ENCODE measurements around the gene DOCK7.
"Not testable (repeated sequence)": the region's sequence is repeated elsewhere in the genome, so short reads cannot be mapped to it uniquely, and the experiment has no call there.

The DOCK7 gene

DNA sequence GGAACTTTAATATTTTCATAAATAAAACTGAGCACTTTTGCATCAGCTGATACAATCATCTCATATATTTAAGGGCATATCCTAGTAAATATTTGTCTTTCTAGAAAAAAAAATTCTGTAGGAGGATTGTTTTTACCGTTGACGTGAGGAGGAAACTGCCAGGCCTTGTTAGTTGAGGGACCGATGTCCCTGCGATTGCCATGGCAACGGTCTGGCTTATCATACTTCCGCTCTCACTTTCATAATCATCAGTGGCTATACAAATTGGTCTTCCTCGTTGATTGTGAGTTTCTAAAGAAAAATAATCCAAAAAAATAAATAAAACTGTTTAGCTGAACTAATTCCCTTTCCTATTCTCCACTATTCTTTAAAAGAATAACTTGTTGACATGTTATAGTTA lies 160.2 kb downstream of the DOCK7 start:
- TF ChIP-seq, protein P1, sequence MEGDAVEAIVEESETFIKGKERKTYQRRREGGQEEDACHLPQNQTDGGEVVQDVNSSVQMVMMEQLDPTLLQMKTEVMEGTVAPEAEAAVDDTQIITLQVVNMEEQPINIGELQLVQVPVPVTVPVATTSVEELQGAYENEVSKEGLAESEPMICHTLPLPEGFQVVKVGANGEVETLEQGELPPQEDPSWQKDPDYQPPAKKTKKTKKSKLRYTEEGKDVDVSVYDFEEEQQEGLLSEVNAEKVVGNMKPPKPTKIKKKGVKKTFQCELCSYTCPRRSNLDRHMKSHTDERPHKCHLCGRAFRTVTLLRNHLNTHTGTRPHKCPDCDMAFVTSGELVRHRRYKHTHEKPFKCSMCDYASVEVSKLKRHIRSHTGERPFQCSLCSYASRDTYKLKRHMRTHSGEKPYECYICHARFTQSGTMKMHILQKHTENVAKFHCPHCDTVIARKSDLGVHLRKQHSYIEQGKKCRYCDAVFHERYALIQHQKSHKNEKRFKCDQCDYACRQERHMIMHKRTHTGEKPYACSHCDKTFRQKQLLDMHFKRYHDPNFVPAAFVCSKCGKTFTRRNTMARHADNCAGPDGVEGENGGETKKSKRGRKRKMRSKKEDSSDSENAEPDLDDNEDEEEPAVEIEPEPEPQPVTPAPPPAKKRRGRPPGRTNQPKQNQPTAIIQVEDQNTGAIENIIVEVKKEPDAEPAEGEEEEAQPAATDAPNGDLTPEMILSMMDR (IDR thresholded peaks at IDR 0.05; ENCODE audit: insufficient read depth, low read depth, low read length, missing control alignments): no peak
- no peak for DNase-seq (ENCODE audit: low read depth)
- H3K4me3 ChIP-seq (ENCODE audit: low read length): no peak overlapping the region

DNA sequence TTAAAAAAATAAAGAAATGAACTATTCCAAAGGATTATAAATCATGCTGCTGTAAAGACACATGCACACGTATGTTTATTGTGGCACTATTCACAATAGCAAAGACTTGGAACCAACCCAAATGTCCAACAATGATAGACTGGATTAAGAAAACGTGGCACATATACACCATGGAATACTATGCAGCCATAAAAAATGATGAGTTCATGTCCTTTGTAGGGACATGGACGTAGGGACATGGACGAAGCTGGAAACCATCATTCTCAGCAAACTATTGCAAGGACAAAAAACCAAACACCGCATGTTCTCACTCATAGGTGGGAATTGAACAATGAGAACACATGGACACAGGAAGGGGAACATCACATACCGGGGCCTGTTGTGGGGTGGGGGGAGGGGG lies 160.8 kb downstream of the DOCK7 start:
- H3K4me3 ChIP-seq (ENCODE audit: low read length); DNase-seq (ENCODE audit: low read depth): not testable (repeated sequence)

DNA sequence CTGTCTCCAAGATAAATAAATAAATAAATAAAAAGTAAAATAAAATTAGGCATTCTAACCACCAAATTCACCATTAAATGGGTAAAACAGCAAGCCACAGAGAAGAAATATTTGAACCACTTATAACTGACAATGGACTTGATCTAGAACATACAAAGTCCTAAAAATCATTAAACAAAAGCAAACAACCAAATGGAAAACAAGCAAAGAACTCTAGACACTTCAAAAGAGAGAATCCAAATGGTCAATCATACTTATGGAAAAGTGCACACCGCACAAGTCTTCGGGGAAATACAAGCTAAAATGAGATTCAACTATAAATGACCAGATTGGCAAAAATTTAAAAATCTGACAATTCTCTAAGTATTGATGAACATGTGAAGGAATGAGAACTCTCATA lies 164.3 kb downstream of the DOCK7 start:
- no peak overlapping the region for H3K4me3 ChIP-seq (ENCODE audit: low read length)
- TF ChIP-seq, protein P1 (IDR thresholded peaks at IDR 0.05; ENCODE audit: insufficient read depth, low read depth, low read length, missing control alignments): no peak
- no peak for DNase-seq (ENCODE audit: low read depth)

DNA sequence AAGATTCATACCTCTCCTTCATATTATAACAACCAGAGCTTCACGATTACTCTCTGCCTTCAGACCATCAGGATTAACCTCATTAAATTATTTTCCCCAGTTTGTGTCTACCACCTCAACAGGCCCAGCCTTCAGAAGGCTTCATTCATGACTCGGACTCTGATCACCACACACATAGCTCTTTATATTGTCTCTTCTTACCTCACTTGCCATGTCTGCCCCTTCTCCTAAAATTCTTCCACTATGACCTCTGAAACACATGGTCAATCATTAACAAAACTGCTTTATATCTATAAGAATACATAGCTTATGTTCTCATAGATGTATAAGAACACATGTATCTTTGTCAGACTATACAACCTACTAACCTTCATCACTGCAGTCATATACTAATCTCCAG lies 171.6 kb downstream of the DOCK7 start:
- TF ChIP-seq, protein P1 (IDR thresholded peaks at IDR 0.05; ENCODE audit: insufficient read depth, low read depth, low read length, missing control alignments): no peak
- H3K4me3 ChIP-seq (ENCODE audit: low read length): no peak overlapping the region
- DNase-seq (ENCODE audit: low read depth): no peak

DNA sequence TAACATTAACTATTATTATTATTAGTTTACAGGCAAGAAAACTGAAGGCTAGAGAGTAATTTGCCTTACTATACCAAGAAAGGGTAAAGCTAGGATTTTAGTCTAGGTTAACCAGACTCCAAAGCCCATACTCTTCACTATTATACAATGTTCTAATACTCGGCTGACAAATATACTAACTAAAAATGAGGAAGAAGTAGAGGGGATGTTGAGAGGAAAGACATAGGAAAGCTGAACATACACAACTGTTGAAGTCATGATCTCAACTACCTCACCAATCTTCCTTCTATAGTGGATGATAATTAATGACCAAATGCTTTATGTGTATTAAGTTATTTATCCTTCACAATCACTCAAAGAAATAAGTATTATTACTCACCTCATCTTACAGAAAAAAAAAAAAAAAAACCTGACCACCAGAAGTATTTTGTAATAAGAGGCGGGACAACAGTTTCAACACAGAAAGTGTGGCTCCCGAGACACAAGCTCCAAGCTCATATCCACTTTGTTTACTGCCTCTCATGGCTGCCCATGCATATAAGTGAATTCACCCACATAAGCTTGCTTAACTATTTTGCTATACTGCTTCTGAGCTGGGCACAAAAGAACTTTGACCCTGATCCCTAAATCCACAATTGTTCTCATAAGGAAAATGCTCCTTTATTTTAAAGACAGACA lies 173.3 kb downstream of the DOCK7 start:
- DNase-seq (ENCODE audit: low read depth): peak; percentile 39
- TF ChIP-seq, protein P1 (IDR thresholded peaks at IDR 0.05; ENCODE audit: insufficient read depth, low read depth, low read length, missing control alignments): no peak
- no peak overlapping the region for H3K4me3 ChIP-seq (ENCODE audit: low read length)

DNA sequence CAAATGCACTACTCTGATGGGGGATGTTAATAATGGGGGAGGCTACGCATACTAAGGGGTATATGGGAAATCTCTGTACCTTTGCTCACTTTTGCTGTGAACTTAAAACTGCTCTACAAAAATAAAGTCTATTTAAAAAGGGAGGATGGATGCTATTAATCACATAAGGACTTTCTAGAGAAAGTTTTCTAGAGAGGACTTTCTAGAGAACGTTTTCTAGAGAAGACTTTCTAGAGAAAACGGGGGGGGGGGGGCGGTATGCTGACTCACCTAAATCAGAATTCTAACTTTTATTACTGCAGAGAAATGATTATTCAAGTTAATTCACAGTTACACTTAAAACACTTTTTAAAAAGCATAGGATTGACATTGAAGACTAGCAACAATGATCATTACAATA lies 175.2 kb downstream of the DOCK7 start:
- TF ChIP-seq, protein P1 (IDR thresholded peaks at IDR 0.05; ENCODE audit: insufficient read depth, low read depth, low read length, missing control alignments): no peak
- DNase-seq (ENCODE audit: low read depth): no peak
- no peak overlapping the region for H3K4me3 ChIP-seq (ENCODE audit: low read length)

DNA sequence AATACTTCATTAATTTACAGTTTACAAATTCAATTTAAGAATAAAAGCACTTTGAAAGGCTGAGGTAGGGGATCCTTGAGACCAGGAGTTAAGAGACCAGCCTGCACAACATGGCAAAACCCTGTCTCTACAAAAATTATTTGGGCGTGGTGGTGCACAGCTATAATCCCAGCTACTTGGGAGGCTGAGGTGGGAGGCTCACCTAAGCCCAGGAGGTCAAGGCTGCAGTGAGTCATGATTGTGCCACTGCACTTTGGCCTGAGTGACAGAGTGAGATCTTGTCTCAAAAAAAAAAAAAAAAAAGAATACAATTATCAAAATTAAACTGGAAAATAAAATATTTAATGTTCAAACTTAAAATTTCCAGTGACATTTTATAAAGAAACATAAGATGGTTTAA lies 179.2 kb downstream of the DOCK7 start:
- no peak overlapping the region for H3K4me3 ChIP-seq (ENCODE audit: low read length)
- no peak for DNase-seq (ENCODE audit: low read depth)
- TF ChIP-seq, protein P1 (IDR thresholded peaks at IDR 0.05; ENCODE audit: insufficient read depth, low read depth, low read length, missing control alignments): no peak
